Stomach (tissue), 9 donors: ENCODE results near the gene DOK6. TPM values are rescaled to one million over a fixed set of nuclear protein-coding genes. Genes with fewer than 3 reads are reported as not detected.
A peak's percentile ranks its signal among the peaks of the same experiment; 100 is the strongest.

Source experiments
- DNase-seq, 2 donors: peaks; one replicate each; pipeline versions ENCODE4 v3.0.0 to v3.0.0-alpha.2; 2013 to 2019
- H3K27ac ChIP-seq, 5 donors: fragments of 200-600 bp in 4 of 5; sonication (generic) in 4 of 5; one replicate each; pipeline ENCODE4 v1.5.1; 2013 to 2019; ENCODE audit warnings: mild to moderate bottlenecking in 1 of 5, moderate library complexity in 1 of 5
- H3K27me3 ChIP-seq, 3 donors: fragments of 200-600 bp; sonication (generic); one replicate each; pipeline ENCODE4 v1.5.1; 2017 to 2019; ENCODE audit warnings: mixed run types in 1 of 3
- H3K36me3 ChIP-seq, 4 donors: fragments of 200-600 bp; sonication (generic); 1 replicate in 3 of 4; 2 replicates in 1 of 4; pipeline ENCODE4 v1.5.1; 2016 to 2019
- H3K4me1 ChIP-seq, 4 donors: fragments of 200-600 bp; sonication (generic); one replicate each; pipeline ENCODE4 v1.5.1; 2016 to 2019
- H3K4me3 ChIP-seq, 4 donors: fragments of 200-600 bp; sonication (generic) in 3 of 4; one replicate each; pipeline ENCODE4 v1.5.1; 2016 to 2019; ENCODE audit warnings: mild to moderate bottlenecking in 1 of 4
- H3K9me3 ChIP-seq, 4 donors: fragments of 200-600 bp; sonication (generic); one replicate each; pipeline ENCODE4 v1.5.1; 2016 to 2019
- EP300 ChIP-seq: sonication (generic); formaldehyde crosslinking; IDR thresholded peaks from one replicate; pipeline ENCODE4 v1.6.1; 2017; ENCODE audit warnings: antibody characterized with exemption
- POLR2A ChIP-seq, 4 donors: fragments of 450-650 bp; IDR thresholded peaks; one replicate each; pipeline ENCODE4 v1.6.1; 2016; ENCODE audit warnings: antibody characterized with exemption in 4 of 4, control low read depth in 2 of 4, mild to moderate bottlenecking in 1 of 4, moderate library complexity in 1 of 4
- POLR2AphosphoS5 ChIP-seq, 3 donors: sonication (generic); formaldehyde crosslinking; IDR thresholded peaks; one replicate each; pipeline ENCODE4 v1.6.1; 2016; ENCODE audit warnings: antibody characterized with exemption in 3 of 3
- WGBS, 5 donors: extraction: QIAGEN DNeasy Blood & Tissue Kit in 3 of 5; methylation state at CpG; one replicate each; pipeline versions ENCODE4 v1.1.5 to v1.1.7; 2013 to 2018; 5-methylcytosine and 5-hydroxymethylcytosine counted together
- intact Hi-C: fragments of 100-400 bp; cut with DNase I; formaldehyde crosslinking; loops from one replicate; pipeline ENCODE4 v1.15.1; 2023; ENCODE audit warnings: low total_unique reads
- polyA plus RNA-seq, 3 donors: library from polyadenylated mRNA; stranded (reverse); fragments of 200-250 nt; gene quantifications; one replicate each; pipeline ENCODE4 v1.2.3, GENCODE V29; 2013
- total RNA-seq, 5 donors: library from RNA; depleted of rRNA; stranded (reverse); fragments of >200 nt; gene quantifications; one replicate each; pipeline versions ENCODE4 v1.1.0 to v1.2.3, GENCODE V29; 2014 to 2016
- TF ChIP-seq, protein P1 (sequence below), 7 experiments: fragments of 450-650 bp in 4 of 7; fragments of 200-600 bp in 3 of 7; sonication (generic) in 3 of 7; IDR thresholded peaks; one replicate each; pipeline ENCODE4 v1.5.1; 2016 to 2019; ENCODE audit warnings: antibody characterized with exemption in 7 of 7, control low read depth in 2 of 7, mild to moderate bottlenecking in 1 of 7
- donor health status: healthy with polysubstance abuse.
- donor health status: Bipolar disorder and iron deficiency.
- donor health status: healthy.

The DOK6 gene
- total and polyA plus RNA-seq, 8 donors = 0.18 to 10.1 (median 1.7) TPM; not detected in 1

GRCh38 chr18:69569133-69569532 lies 168.4 kb downstream of the DOK6 start:
- WGBS, 5 donors = 83 to 92% (median 89%) methylated on average over 2 of the region's 2 CpGs
- TF ChIP-seq EP300 (no peak), POLR2A (IDR thresholded peaks at IDR 0.05) (no peak), POLR2AphosphoS5 (IDR thresholded peaks at IDR 0.05) (no peak)
- TF ChIP-seq, protein P1, sequence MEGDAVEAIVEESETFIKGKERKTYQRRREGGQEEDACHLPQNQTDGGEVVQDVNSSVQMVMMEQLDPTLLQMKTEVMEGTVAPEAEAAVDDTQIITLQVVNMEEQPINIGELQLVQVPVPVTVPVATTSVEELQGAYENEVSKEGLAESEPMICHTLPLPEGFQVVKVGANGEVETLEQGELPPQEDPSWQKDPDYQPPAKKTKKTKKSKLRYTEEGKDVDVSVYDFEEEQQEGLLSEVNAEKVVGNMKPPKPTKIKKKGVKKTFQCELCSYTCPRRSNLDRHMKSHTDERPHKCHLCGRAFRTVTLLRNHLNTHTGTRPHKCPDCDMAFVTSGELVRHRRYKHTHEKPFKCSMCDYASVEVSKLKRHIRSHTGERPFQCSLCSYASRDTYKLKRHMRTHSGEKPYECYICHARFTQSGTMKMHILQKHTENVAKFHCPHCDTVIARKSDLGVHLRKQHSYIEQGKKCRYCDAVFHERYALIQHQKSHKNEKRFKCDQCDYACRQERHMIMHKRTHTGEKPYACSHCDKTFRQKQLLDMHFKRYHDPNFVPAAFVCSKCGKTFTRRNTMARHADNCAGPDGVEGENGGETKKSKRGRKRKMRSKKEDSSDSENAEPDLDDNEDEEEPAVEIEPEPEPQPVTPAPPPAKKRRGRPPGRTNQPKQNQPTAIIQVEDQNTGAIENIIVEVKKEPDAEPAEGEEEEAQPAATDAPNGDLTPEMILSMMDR (IDR thresholded peaks at IDR 0.05) = no peak
- peaks cover 0 to 20% (median 9%) of the 10 kb centered on the region in 4 donors for H3K9me3 ChIP-seq

GRCh38 chr18:69574401-69574800 lies 173.7 kb downstream of the DOK6 start:
- TF ChIP-seq POLR2AphosphoS5 (IDR thresholded peaks at IDR 0.05) (no peak), POLR2A (IDR thresholded peaks at IDR 0.05) (no peak), EP300 (no peak)
- TF ChIP-seq, protein P1 (IDR thresholded peaks at IDR 0.05) = no peak
- intact Hi-C loops = no loop called here

More at GRCh38 chr18:69569133-69569532, 168.4 kb downstream of the DOK6 start:
- Histone ChIP-seq H3K27ac (no peak overlapping the region), H3K4me1 (no peaks in the 10 kb centered on the region), H3K36me3 (no peaks in the 10 kb centered on the region), H3K4me3 (no peak overlapping the region), H3K27me3 (no peaks in the 10 kb centered on the region)
- intact Hi-C loops = no loop called here
- no peak for DNase-seq

GRCh38 chr18:69580107-69580506 lies 179.4 kb downstream of the DOK6 start:
- Histone ChIP-seq H3K9me3 (no peaks in the 10 kb centered on the region), H3K27me3 (no peaks in the 10 kb centered on the region), H3K36me3 (no peaks in the 10 kb centered on the region), H3K4me3 (no peak overlapping the region), H3K27ac (no peak overlapping the region), H3K4me1 (no peaks in the 10 kb centered on the region)
- WGBS, 5 donors = 50 to 71% (median 62%) methylated on average over 3 of the region's 3 CpGs
- TF ChIP-seq, protein P1 (IDR thresholded peaks at IDR 0.05) = no peak
- TF ChIP-seq EP300 = no peak
- TF ChIP-seq POLR2A (IDR thresholded peaks at IDR 0.05) = no peak
- TF ChIP-seq POLR2AphosphoS5 (IDR thresholded peaks at IDR 0.05) = no peak
- intact Hi-C loops = no loop called here
- DNase-seq = peak in 1 of 2 donors; percentile 32

More at GRCh38 chr18:69574401-69574800, 173.7 kb downstream of the DOK6 start:
- no peak for DNase-seq
- Histone ChIP-seq H3K4me1 (no peaks in the 10 kb centered on the region), H3K4me3 (no peak overlapping the region), H3K27ac (no peak overlapping the region), H3K27me3 (no peaks in the 10 kb centered on the region), H3K36me3 (no peaks in the 10 kb centered on the region), H3K9me3 (peaks cover 0 to 4% (median 0%) of the 10 kb centered on the region in 4 donors)
- 50 to 61% (median 59%) methylated on average over 2 of the region's 2 CpGs for WGBS, 5 donors

GRCh38 chr18:69584429-69584828 lies 183.7 kb downstream of the DOK6 start:
- no peaks in the 10 kb centered on the region for H3K27me3 ChIP-seq
- H3K27ac ChIP-seq = no peak overlapping the region
- no peaks in the 10 kb centered on the region for H3K36me3 ChIP-seq
- no peak for DNase-seq
- intact Hi-C loops = no loop called here
- 87 to 94% (median 92%) methylated on average over 6 of the region's 6 CpGs for WGBS, 5 donors
- no peaks in the 10 kb centered on the region for H3K9me3 ChIP-seq
- no peaks in the 10 kb centered on the region for H3K4me1 ChIP-seq
- TF ChIP-seq POLR2AphosphoS5 (IDR thresholded peaks at IDR 0.05) (no peak), EP300 (no peak), POLR2A (IDR thresholded peaks at IDR 0.05) (no peak)
- TF ChIP-seq, protein P1 (IDR thresholded peaks at IDR 0.05) = no peak
- no peak overlapping the region for H3K4me3 ChIP-seq
